H9 (cell line): ENCODE results near the gene SMCHD1. TPM values are rescaled to one million over a fixed set of nuclear protein-coding genes. Genes with fewer than 3 reads are reported as not detected.

Experiments
- DNase-seq: peaks from one replicate; pipeline ENCODE4 v3.0.0-alpha.2; 2017
- H2AFZ ChIP-seq: one replicate; pipeline ENCODE4 v1.6.1; 2013; ENCODE audit warnings: mild to moderate bottlenecking, low read length, control low read depth, moderate library complexity
- H2AK5ac ChIP-seq: 2 replicates; pipeline ENCODE4 v1.6.1; 2013; ENCODE audit warnings: low read length, control low read depth, mixed read lengths; ENCODE audit not compliant: insufficient read length
- H2BK120ac ChIP-seq: one replicate; pipeline ENCODE4 v1.6.1; 2013; ENCODE audit warnings: low read depth, mild to moderate bottlenecking, low read length, control low read depth, inconsistent platforms; ENCODE audit not compliant: poor library complexity, severe bottlenecking
- H2BK12ac ChIP-seq: 2 replicates; pipeline ENCODE4 v1.6.1; 2013; ENCODE audit warnings: low read length, control low read depth, mixed read lengths, low read depth; ENCODE audit not compliant: insufficient read length
- H2BK15ac ChIP-seq: 2 replicates; pipeline ENCODE4 v1.6.1; 2013; ENCODE audit warnings: low read depth, low read length, control low read depth
- H2BK20ac ChIP-seq: one replicate; pipeline ENCODE4 v1.6.1; 2013; ENCODE audit warnings: low read depth, mild to moderate bottlenecking, low read length, control low read depth, inconsistent platforms; ENCODE audit not compliant: poor library complexity, severe bottlenecking
- H2BK5ac ChIP-seq: 2 replicates; pipeline ENCODE4 v1.6.1; 2013; ENCODE audit warnings: low read length, control low read depth, mixed read lengths; ENCODE audit not compliant: insufficient read length
- H3K14ac ChIP-seq: 2 replicates; pipeline ENCODE4 v1.6.1; 2013; ENCODE audit warnings: low read length, control low read depth; ENCODE audit not compliant: insufficient read depth
- H3K18ac ChIP-seq: 2 replicates; pipeline ENCODE4 v1.6.1; 2013; ENCODE audit warnings: low read depth, mild to moderate bottlenecking, mixed read lengths, low read length, control low read depth; ENCODE audit not compliant: insufficient read length
- H3K23ac ChIP-seq: 2 replicates; pipeline ENCODE4 v1.6.1; 2013; ENCODE audit warnings: low read length, control low read depth, mixed read lengths, low read depth; ENCODE audit not compliant: insufficient read length
- H3K23me2 ChIP-seq: 2 replicates; pipeline ENCODE4 v1.6.1; 2013; ENCODE audit warnings: low read depth, mild to moderate bottlenecking, mixed read lengths, low read length, control low read depth; ENCODE audit not compliant: insufficient read length, poor library complexity, severe bottlenecking
- H3K27ac ChIP-seq: 2 replicates; pipeline ENCODE4 v1.5.1; 2013; ENCODE audit warnings: low read length, control low read depth, mixed read lengths, low read depth; ENCODE audit not compliant: insufficient read length
- H3K27me3 ChIP-seq: 2 replicates; pipeline ENCODE4 v1.6.1; 2013; ENCODE audit warnings: low read length, control low read depth, inconsistent platforms; ENCODE audit not compliant: insufficient read depth
- H3K4ac ChIP-seq: 2 replicates; pipeline ENCODE4 v1.6.1; 2013; ENCODE audit warnings: low read depth, mild to moderate bottlenecking, control low read depth, inconsistent platforms, low read length, moderate library complexity
- H3K4me1 ChIP-seq: 2 replicates; pipeline ENCODE4 v1.6.1; 2013; ENCODE audit warnings: low read length, control low read depth, inconsistent platforms; ENCODE audit not compliant: insufficient read depth
- H3K4me2 ChIP-seq: 2 replicates; pipeline ENCODE4 v1.6.1; 2013; ENCODE audit warnings: low read length, control low read depth, mixed read lengths; ENCODE audit not compliant: insufficient read length, insufficient read depth
- H3K56ac ChIP-seq: 2 replicates; pipeline ENCODE4 v1.6.1; 2013; ENCODE audit warnings: low read depth, mild to moderate bottlenecking, mixed read lengths, low read length, control low read depth; ENCODE audit not compliant: insufficient read length
- H3K79me1 ChIP-seq: 2 replicates; pipeline ENCODE4 v1.6.1; 2013; ENCODE audit warnings: low read depth, mild to moderate bottlenecking, moderate library complexity, low read length, control low read depth, inconsistent platforms; ENCODE audit not compliant: insufficient read depth, poor library complexity, severe bottlenecking
- H3K79me2 ChIP-seq: 2 replicates; pipeline ENCODE4 v1.6.1; 2013; ENCODE audit warnings: low read length, control low read depth, inconsistent platforms; ENCODE audit not compliant: insufficient read depth
- H3K9ac ChIP-seq: 2 replicates; pipeline ENCODE4 v1.6.1; 2013; ENCODE audit warnings: low read length, control low read depth, mixed read lengths; ENCODE audit not compliant: insufficient read length; ENCODE audit errors: extremely low read depth
- H3K9me3 ChIP-seq: one replicate; pipeline ENCODE4 v1.6.1; 2013; ENCODE audit warnings: low read depth, low read length, inconsistent platforms; ENCODE audit not compliant: control insufficient read depth
- H3T11ph ChIP-seq: one replicate; pipeline ENCODE4 v1.6.1; 2013; ENCODE audit warnings: mild to moderate bottlenecking, low read length, control low read depth, inconsistent platforms
- H4K20me1 ChIP-seq: one replicate; pipeline ENCODE4 v1.6.1; 2013; ENCODE audit not compliant: control insufficient read depth, insufficient read length, insufficient read depth
- H4K5ac ChIP-seq: 2 replicates; pipeline ENCODE4 v1.6.1; 2013; ENCODE audit warnings: low read depth, mild to moderate bottlenecking, mixed read lengths, low read length, control low read depth; ENCODE audit not compliant: insufficient read length
- H4K8ac ChIP-seq: replicated peaks from 2 replicates; pipeline ENCODE4 v1.6.1; 2013; ENCODE audit warnings: low read length, control low read depth, mixed read lengths, low read depth; ENCODE audit not compliant: insufficient read length
- H4K91ac ChIP-seq: 2 replicates; pipeline ENCODE4 v1.6.1; 2013; ENCODE audit warnings: low read depth, mild to moderate bottlenecking, moderate library complexity, mixed read lengths, low read length, control low read depth; ENCODE audit not compliant: insufficient read length
- H3K27ac Mint-ChIP-seq, 3 experiments: 2 replicates in 2 of 3; 3 replicates in 1 of 3; pipeline ENCODE4 v1.8.0; 2020 to 2021; ENCODE audit warnings: mixed read lengths in 3 of 3, mild to moderate bottlenecking in 1 of 3, moderate library complexity in 1 of 3
- H3K27me3 Mint-ChIP-seq: 2 replicates; pipeline ENCODE4 v1.8.0; 2021; ENCODE audit warnings: low read depth, mild to moderate bottlenecking, moderate library complexity, mixed read lengths
- H3K36me3 Mint-ChIP-seq, 3 experiments: 2 replicates in 2 of 3; 3 replicates in 1 of 3; pipeline ENCODE4 v1.8.0; 2020 to 2021; ENCODE audit warnings: low read depth in 3 of 3, mixed read lengths in 3 of 3; ENCODE audit not compliant: insufficient read depth in 1 of 3
- H3K4me1 Mint-ChIP-seq, 2 experiments: 2 replicates each; pipeline ENCODE4 v1.8.0; 2020; ENCODE audit warnings: mixed read lengths in 2 of 2
- H3K4me3 Mint-ChIP-seq, 2 experiments: 2 replicates in 1 of 2; 3 replicates in 1 of 2; pipeline ENCODE4 v1.8.0; 2020 to 2021; ENCODE audit warnings: mild to moderate bottlenecking in 2 of 2, mixed read lengths in 2 of 2, moderate library complexity in 1 of 2
- H3K9me3 Mint-ChIP-seq, 2 experiments: 2 replicates in 1 of 2; 3 replicates in 1 of 2; pipeline ENCODE4 v1.8.0; 2020; ENCODE audit warnings: mild to moderate bottlenecking in 2 of 2, mixed read lengths in 2 of 2, moderate library complexity in 1 of 2
- CTCF ChIP-seq: fragments of 200-600 bp; sonication (generic); conservative IDR thresholded peaks from 3 replicates; pipeline ENCODE4 v1.8.0; 2021; ENCODE audit warnings: antibody characterized with exemption, mild to moderate bottlenecking
- WGBS: extraction: QIAGEN DNeasy Blood & Tissue Kit; methylation state at CpG from one replicate; pipeline ENCODE4 v1.1.7; 2013; ENCODE audit warnings: missing lambda C conversion rate, low lambda C conversion rate, mixed read lengths; ENCODE audit not compliant: insufficient read length; ENCODE audit errors: extremely low coverage; 5-methylcytosine and 5-hydroxymethylcytosine counted together
- total RNA-seq: library from RNA; stranded (reverse); gene quantifications from 2 replicates; pipeline ENCODE4 v1.2.1, GENCODE V29; 2021

The SMCHD1 gene
- total RNA-seq, 1 experiment from 2014 or later = 53.5 TPM

DNA sequence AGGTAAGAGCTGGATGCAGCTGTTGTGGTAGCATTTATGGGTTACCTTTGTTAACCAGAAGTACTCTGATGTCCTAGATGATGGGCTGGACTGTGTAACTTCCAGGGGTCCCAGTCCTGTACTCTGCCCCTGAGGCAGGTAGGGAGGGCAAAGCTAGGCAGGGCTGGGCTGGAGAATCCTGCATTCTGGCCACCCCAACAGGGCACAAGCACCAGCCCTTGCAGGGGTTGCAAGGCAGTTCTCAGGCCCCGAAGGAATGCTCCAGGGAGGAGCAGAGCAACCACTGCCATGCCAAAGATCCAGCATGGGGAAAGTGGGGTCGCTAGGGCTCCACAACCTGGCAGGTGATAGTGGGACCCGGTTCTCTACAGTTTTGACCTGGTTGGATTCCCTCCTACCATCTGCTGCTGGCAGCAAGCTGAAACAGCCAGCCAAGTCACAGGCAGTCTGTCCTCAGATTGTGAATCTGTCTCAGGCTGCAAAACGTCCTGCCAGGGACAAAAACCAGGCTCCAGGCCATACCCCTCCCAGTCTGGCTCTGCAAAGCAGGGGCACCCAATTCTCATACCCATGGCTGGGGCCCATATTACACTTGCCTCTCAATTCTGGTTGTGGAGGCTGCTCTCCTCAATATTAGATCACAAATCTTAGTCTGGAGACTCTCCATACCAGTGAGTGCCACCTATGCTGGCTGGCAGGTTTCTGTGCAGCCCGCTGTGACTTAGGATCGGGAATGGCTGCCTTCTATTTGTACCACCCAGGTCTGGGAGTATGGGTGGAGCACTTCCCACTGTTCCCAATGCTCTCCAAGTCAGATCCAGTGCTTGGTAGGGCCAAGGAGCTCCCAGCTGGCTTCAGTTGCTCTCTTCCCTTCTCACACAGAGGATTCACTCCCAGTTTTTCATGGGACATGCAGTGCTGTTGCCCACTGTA is 61.1 kb downstream of the SMCHD1 start:
- Histone ChIP-seq H3K56ac (no peak overlapping the region), H2BK120ac (no peak overlapping the region), H2AFZ (no peak overlapping the region), H3K4me2 (no peak overlapping the region), H4K8ac (no peak overlapping the region), H3K14ac (no peak overlapping the region), H2BK20ac (no peak overlapping the region), H3K79me2 (no peaks in the 10 kb centered on the region), H3K27me3 (no peaks in the 10 kb centered on the region), H3K4ac (no peak overlapping the region), H3K23me2 (no peaks in the 10 kb centered on the region), H3K9me3 (no peaks in the 10 kb centered on the region), H3K4me1 (no peaks in the 10 kb centered on the region), H3T11ph (no peak overlapping the region), H3K18ac (no peak overlapping the region), H2BK12ac (no peak overlapping the region), H4K20me1 (no peaks in the 10 kb centered on the region), H3K79me1 (no peaks in the 10 kb centered on the region), H3K23ac (no peak overlapping the region), H3K27ac (no peak overlapping the region), H2BK5ac (no peak overlapping the region), H4K91ac (no peak overlapping the region), H2AK5ac (no peak overlapping the region), H3K9ac (no peak overlapping the region), H4K5ac (no peak overlapping the region), H2BK15ac (no peak overlapping the region)
- Mint-ChIP-seq H3K4me3 (no peak overlapping the region), H3K36me3 (peaks cover 30 to 75% (median 63%) of the 10 kb centered on the region in 3 experiments), H3K9me3 (no peaks in the 10 kb centered on the region; a peak in 1 of 5 replicates), H3K27ac (peak overlapping the region; percentile 54 to 73 (median 72); a peak in 4 of 7 replicates), H3K4me1 (peaks cover 9 to 12% of the 10 kb centered on the region in 2 experiments), H3K27me3 (no peaks in the 10 kb centered on the region)
- TF ChIP-seq CTCF = no peak
- DNase-seq = no peak
- no CpG with 5 or more reads among the region's 6 CpGs for WGBS
